Rectal smooth muscle tissue (tissue), 1 donor: ENCODE data around the gene OLA1.
"Not testable (repeated sequence)": the region's sequence is repeated elsewhere in the genome, so short reads cannot be mapped to it uniquely, and the experiment has no call there.

ENCODE experiments used
- H3K27ac ChIP-seq: one replicate; pipeline ENCODE4 v1.7.0; 2013; ENCODE audit warnings: low read depth, low read length, inconsistent platforms
- H3K27me3 ChIP-seq: one replicate; pipeline ENCODE4 v1.7.0; 2013; ENCODE audit warnings: low read length; ENCODE audit not compliant: control insufficient read depth, insufficient read depth
- H3K36me3 ChIP-seq: one replicate; pipeline ENCODE4 v1.7.0; 2013; ENCODE audit warnings: low read length; ENCODE audit not compliant: control insufficient read depth, insufficient read depth
- H3K4me1 ChIP-seq: one replicate; pipeline ENCODE4 v1.7.0; 2013; ENCODE audit warnings: low read length; ENCODE audit not compliant: control insufficient read depth, insufficient read depth
- H3K4me3 ChIP-seq: one replicate; pipeline ENCODE4 v1.7.0; 2013; ENCODE audit warnings: low read length
- H3K9ac ChIP-seq: one replicate; pipeline ENCODE4 v1.7.0; 2013; ENCODE audit warnings: low read length

The OLA1 gene

DNA sequence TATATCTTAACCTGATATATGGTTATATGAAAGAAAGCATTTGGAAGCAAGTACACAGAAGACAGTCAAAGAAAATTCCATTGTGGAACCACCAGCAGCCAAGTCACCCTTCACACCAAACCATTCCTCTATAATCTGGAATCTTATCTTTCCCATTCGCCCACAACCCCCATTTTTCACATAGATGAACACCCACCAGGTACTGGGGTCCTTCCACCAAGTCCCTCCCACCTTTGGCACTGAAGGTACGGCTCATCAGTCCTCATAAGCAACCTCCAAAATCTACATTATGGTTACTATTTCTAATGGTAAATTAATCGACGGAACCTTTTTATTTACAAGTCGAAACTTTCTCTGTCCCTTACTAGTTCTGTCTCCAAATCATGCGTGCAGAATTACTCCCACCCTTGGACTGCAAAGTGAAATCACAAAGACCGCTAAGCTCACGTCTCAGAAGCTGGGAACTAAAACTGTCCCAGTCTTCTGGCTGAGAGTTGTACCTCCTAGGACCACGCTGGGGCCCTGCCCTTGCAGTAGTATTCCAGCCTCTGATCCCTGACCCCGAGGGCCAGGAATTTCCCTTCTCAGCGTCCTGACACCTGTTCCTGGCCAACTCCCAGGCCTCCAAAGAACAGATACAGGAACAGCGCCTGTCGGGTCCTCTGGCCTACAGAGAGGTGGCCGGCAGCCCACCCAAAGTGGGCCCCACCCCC lies 702 bp downstream of the OLA1 start:
- H3K27ac ChIP-seq: peak overlapping the region; percentile 77
- H3K4me3 ChIP-seq: peak overlapping the region; percentile 90
- H3K4me1 ChIP-seq: peaks cover 7% of the 10 kb centered on the region
- H3K9ac ChIP-seq: peak overlapping the region; percentile 7
- no peaks in the 10 kb centered on the region for H3K36me3 ChIP-seq
- H3K27me3 ChIP-seq: no peaks in the 10 kb centered on the region

DNA sequence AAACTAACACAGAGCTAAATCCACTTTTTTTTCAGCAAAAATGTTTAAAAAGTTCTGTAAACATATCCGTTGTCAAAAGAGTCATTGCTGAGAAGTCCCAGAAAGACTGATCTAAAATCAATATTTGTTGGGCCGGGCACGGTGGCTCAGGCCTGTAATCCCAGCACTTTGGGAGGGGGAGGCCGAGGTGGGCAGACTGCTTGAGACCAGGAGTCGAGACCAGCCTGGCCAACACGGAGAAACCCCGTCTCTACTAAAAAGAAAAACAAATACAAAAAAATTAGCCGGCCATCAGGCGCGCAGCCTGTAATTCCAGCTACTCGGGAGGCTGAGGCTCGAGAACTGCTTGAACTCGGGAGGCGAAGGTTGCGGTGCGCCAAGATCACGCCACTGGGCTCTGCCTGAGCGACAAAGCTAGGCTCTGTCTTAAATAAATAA lies 1.4 kb downstream of the OLA1 start:
- no peaks in the 10 kb centered on the region for H3K27me3 ChIP-seq
- H3K36me3 ChIP-seq: no peaks in the 10 kb centered on the region
- H3K9ac ChIP-seq: no peak overlapping the region
- no peak overlapping the region for H3K27ac ChIP-seq
- H3K4me1 ChIP-seq: peaks cover 7% of the 10 kb centered on the region
- H3K4me3 ChIP-seq: no peak overlapping the region

DNA sequence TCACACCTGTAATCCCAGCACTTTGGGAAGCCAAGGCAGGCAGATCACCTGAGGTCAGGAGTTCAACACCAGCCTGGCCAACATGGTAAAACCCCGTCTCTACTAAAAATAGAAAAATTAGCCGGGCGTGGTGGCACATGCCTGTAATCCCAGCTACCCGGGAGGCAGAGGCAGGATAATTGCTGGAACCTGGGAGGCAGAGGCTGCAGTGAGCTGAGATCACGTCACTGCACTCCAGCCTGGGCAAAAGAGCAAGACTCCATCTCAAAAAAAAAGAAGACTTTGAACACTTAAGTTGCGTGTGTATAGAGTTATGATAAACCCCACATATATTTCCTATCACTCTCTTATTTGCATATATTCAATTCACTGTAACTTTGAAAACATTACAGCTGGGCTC lies 2.7 kb downstream of the OLA1 start:
- not testable (repeated sequence) for H3K9ac ChIP-seq, H3K4me1 ChIP-seq, H3K27ac ChIP-seq, H3K4me3 ChIP-seq, H3K27me3 ChIP-seq, H3K36me3 ChIP-seq

- Histone ChIP-seq H3K9ac (no peak overlapping the region), H3K4me3 (no peak overlapping the region), H3K27me3 (no peaks in the 10 kb centered on the region), H3K36me3 (no peaks in the 10 kb centered on the region), H3K27ac (no peak overlapping the region), H3K4me1 (peaks cover 7% of the 10 kb centered on the region)
Measured at GRCh38 chr2:174245065-174245464, 3.3 kb downstream of the OLA1 start.

- no peak overlapping the region for H3K9ac ChIP-seq
- no peak overlapping the region for H3K27ac ChIP-seq
- H3K4me3 ChIP-seq: no peak overlapping the region
- peaks cover 2% of the 10 kb centered on the region for H3K4me1 ChIP-seq
- H3K36me3 ChIP-seq: no peaks in the 10 kb centered on the region
- no peaks in the 10 kb centered on the region for H3K27me3 ChIP-seq
Measured at GRCh38 chr2:174243812-174244211, 4.5 kb downstream of the OLA1 start.

DNA sequence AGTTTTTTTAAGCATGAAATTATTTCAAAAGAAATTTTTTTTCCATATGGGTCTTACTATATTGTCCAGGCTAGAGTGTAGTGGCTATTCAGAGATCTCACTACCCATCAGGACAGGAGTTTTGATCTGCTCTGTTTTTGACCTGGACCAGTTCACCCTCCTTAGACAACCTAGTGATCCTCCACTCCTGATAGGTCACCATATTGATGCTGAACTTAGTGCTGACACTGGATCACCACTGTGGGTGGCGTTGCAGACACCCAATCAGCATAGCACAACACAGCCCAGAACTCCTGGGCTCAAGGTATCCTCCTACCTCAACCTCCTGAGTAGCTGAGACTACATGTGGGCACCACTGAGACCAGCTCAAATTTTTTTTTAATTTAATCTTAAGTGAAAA lies 8.2 kb downstream of the OLA1 start:
- Histone ChIP-seq H3K4me3 (no peak overlapping the region), H3K27me3 (no peaks in the 10 kb centered on the region), H3K9ac (no peak overlapping the region), H3K4me1 (no peaks in the 10 kb centered on the region), H3K27ac (no peak overlapping the region), H3K36me3 (no peaks in the 10 kb centered on the region)

DNA sequence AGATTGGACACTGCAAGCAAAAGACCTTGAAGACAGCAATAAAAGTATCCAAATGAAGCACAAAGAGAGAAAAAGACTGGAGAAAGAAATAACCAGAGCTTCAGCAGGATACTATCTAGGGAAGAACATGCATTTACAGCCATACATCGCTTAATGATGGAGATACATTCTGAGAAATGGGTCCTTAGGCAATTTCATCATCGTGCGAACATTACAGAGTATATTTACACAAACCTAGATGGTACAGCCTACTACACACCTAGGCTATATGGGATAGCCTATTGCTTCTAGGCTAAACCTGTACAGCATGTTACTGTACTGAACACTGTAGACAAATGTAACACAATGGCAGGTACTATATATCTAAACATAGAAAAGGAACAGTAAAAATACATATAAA lies 11.9 kb downstream of the OLA1 start:
- Histone ChIP-seq H3K27me3 (no peaks in the 10 kb centered on the region), H3K4me3 (no peak overlapping the region), H3K27ac (no peak overlapping the region), H3K9ac (no peak overlapping the region), H3K4me1 (no peaks in the 10 kb centered on the region), H3K36me3 (no peaks in the 10 kb centered on the region)

GRCh38 chr2:174235680-174236079 lies 12.7 kb downstream of the OLA1 start:
- no peaks in the 10 kb centered on the region for H3K4me1 ChIP-seq
- no peak overlapping the region for H3K27ac ChIP-seq
- H3K27me3 ChIP-seq: no peaks in the 10 kb centered on the region
- H3K9ac ChIP-seq: no peak overlapping the region
- H3K4me3 ChIP-seq: no peak overlapping the region
- no peaks in the 10 kb centered on the region for H3K36me3 ChIP-seq

DNA sequence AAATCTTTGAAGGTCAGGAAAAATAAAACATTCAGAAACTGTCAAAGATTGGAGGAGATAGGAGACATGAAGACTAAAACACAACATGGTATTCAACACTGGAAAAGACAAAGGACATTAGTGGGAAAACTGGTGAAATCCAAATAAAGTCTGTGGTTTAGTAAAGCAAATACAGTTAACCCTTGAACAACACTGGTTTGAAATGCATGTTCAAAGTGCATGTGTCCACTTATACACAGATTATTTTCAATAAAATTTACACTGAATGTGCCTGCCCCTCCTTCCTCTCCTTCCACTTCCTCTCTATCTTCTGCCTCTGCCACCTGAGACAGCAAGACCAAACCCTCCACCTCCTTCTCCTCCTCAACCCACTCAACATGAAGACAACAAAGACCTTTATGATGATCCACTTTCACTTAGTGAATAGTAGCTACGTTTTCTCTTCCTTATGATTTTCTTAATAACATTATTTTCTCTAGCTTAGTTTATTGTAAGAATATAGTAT lies 14.5 kb downstream of the OLA1 start:
- Histone ChIP-seq H3K27ac (no peak overlapping the region), H3K4me1 (no peaks in the 10 kb centered on the region), H3K4me3 (no peak overlapping the region), H3K9ac (no peak overlapping the region), H3K27me3 (no peaks in the 10 kb centered on the region), H3K36me3 (no peaks in the 10 kb centered on the region)

- Histone ChIP-seq H3K27ac (no peak overlapping the region), H3K4me3 (no peak overlapping the region), H3K9ac (no peak overlapping the region), H3K36me3 (peaks cover 4% of the 10 kb centered on the region), H3K27me3 (no peaks in the 10 kb centered on the region), H3K4me1 (no peaks in the 10 kb centered on the region)
Measured at GRCh38 chr2:174227748-174228147, 20.6 kb downstream of the OLA1 start.

GRCh38 chr2:174224665-174225288 lies 23.6 kb downstream of the OLA1 start:
- Histone ChIP-seq H3K9ac (no peak overlapping the region), H3K27me3 (no peaks in the 10 kb centered on the region), H3K27ac (no peak overlapping the region), H3K4me1 (no peaks in the 10 kb centered on the region), H3K36me3 (peaks cover 4% of the 10 kb centered on the region), H3K4me3 (no peak overlapping the region)

DNA sequence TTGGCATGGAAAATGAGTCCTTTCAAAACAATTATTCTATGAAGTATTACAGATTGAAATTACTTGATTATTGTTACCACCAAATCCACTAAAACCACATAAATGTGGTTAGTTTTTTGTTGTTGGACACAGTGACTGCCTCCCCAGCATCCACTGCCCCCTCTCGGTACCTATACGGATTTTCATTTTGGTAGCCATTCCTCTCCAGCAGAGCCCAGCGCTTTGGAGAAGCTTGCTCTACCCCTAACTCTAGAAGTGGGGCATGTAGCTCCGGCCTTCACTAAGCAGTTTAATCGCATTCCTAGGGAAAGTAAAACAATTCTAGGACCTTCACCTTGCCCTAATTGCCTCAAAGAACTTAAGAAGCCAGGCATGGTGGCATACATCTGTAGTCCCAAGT lies 24.2 kb downstream of the OLA1 start:
- Histone ChIP-seq H3K27ac (no peak overlapping the region), H3K9ac (no peak overlapping the region)

DNA sequence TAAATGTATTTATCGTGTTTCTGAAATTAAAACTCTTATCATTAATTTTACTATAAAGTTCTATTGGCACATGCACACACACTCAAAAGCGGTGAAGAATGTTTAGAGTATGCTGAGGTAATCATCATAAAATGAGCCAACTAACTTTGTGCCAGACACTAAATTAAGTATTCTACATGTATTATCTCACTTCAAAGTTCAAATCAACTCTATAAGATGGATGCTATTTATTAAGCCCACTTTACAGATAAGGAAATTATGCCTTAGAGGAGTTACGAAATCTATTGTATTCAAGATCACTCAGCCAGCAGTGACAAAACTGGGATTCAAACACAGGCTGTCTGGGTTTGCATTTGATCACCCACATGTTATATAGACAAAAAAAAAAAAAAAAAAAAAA lies 24.9 kb downstream of the OLA1 start:
- Histone ChIP-seq H3K36me3 (peaks cover 4% of the 10 kb centered on the region), H3K4me3 (no peak overlapping the region), H3K9ac (no peak overlapping the region)

More for the DNA sequence above, 24.2 kb downstream of the OLA1 start:
- Histone ChIP-seq H3K4me1 (no peaks in the 10 kb centered on the region), H3K36me3 (peaks cover 4% of the 10 kb centered on the region), H3K27me3 (no peaks in the 10 kb centered on the region), H3K4me3 (no peak overlapping the region)

More for the DNA sequence above, 24.9 kb downstream of the OLA1 start:
- Histone ChIP-seq H3K4me1 (no peaks in the 10 kb centered on the region), H3K27ac (no peak overlapping the region), H3K27me3 (no peaks in the 10 kb centered on the region)
